HG03196 (cell line): Measurements from ENCODE around the gene CADM1.

Source experiments
- ATAC-seq: cut with Tn5 transposase; IDR thresholded peaks from one replicate; pipeline ENCODE4 v1.9.1; 2021; ENCODE audit not compliant: unreplicated experiment

Gene CADM1

GRCh38 chr11:115504276-115505158 is at the start of gene CADM1:
Gene CADM1, minus strand, starts transcription at chr11:115504415.
- peak; percentile 83 for ATAC-seq

GRCh38 chr11:115552773-115553438 is 48.7 kb upstream of the CADM1 start:
- ATAC-seq = no peak

- ATAC-seq = no peak
These were observed 48.0 kb upstream of the CADM1 start for GRCh38 chr11:115552151-115552772.

- no peak for ATAC-seq
These were observed 46.3 kb upstream of the CADM1 start for GRCh38 chr11:115550291-115551059.

- ATAC-seq = no peak
These were observed 44.8 kb upstream of the CADM1 start for GRCh38 chr11:115548878-115549528.

- no peak for ATAC-seq
These were observed 41.5 kb upstream of the CADM1 start for GRCh38 chr11:115545581-115546210.

GRCh38 chr11:115544422-115544948 is 40.3 kb upstream of the CADM1 start:
- ATAC-seq = no peak

GRCh38 chr11:115541518-115541917 is 37.3 kb upstream of the CADM1 start:
- no peak for ATAC-seq

- no peak for ATAC-seq
These were observed 35.6 kb upstream of the CADM1 start for GRCh38 chr11:115539844-115540243.

GRCh38 chr11:115535781-115536180 is 31.6 kb upstream of the CADM1 start:
- no peak for ATAC-seq

GRCh38 chr11:115530752-115531151 is 26.5 kb upstream of the CADM1 start:
- ATAC-seq = no peak

GRCh38 chr11:115528225-115528624 is 24.0 kb upstream of the CADM1 start:
- ATAC-seq = no peak

GRCh38 chr11:115527534-115528125 is 23.4 kb upstream of the CADM1 start:
- ATAC-seq = no peak

GRCh38 chr11:115525531-115526006 is 21.4 kb upstream of the CADM1 start:
- ATAC-seq = no peak

GRCh38 chr11:115524572-115524971 is 20.4 kb upstream of the CADM1 start:
- ATAC-seq = no peak

GRCh38 chr11:115523727-115524399 is 19.6 kb upstream of the CADM1 start:
- ATAC-seq = no peak

- no peak for ATAC-seq
These were observed 18.1 kb upstream of the CADM1 start for GRCh38 chr11:115522302-115522701.

- ATAC-seq = no peak
These were observed 17.6 kb upstream of the CADM1 start for GRCh38 chr11:115521825-115522224.
